Measurements from ENCODE around the gene NCOA1. TPM values are rescaled to one million over a fixed set of nuclear protein-coding genes. Genes with fewer than 3 reads are reported as not detected.

NCOA1 gene
- total RNA-seq, 5 donors from 2014 or later (not counting 1 experiment from before 2014, with no cell fraction given) = 34.7 to 55.5 (median 37.6) TPM

- Histone ChIP-seq H3K4me1 (ENCODE audit: control insufficient read depth in 1 of 2, extremely low read depth in 1 of 2, insufficient read depth in 2 of 2, low read length in 2 of 2) (no peaks in the 10 kb centered on the region), H3K27ac (ENCODE audit: low read length) (no peak overlapping the region), H3K36me3 (ENCODE audit: control insufficient read depth in 2 of 2, extremely low read depth in 1 of 2, insufficient read depth in 1 of 2, low read length in 1 of 2) (peaks cover 6 to 37% of the 10 kb centered on the region in 2 donors), H3K27me3 (replicated peaks in 1 of 2; ENCODE audit: control insufficient read depth in 2 of 2, extremely low read depth in 1 of 2, insufficient read depth in 2 of 2, low read length in 1 of 2) (no peaks in the 10 kb centered on the region), H3K4me3 (ENCODE audit: control insufficient read depth in 1 of 2, extremely low read depth in 1 of 2, low read length in 1 of 2) (no peak overlapping the region), H3K9me3 (no peaks in the 10 kb centered on the region)
- Mint-ChIP-seq H3K27me3 (no peaks in the 10 kb centered on the region), H3K9me3 (no peaks in the 10 kb centered on the region), H3K4me1 (peaks cover 0 to 3% (median 0%) of the 10 kb centered on the region in 3 donors), H3K4me3 (no peak overlapping the region), H3K36me3 (peaks cover 43% of the 10 kb centered on the region), H3K27ac (no peak overlapping the region)
- no CpG with 5 or more reads among the region's 1 CpG for WGBS (ENCODE audit: insufficient coverage)
- no peak for DNase-seq
- ChIA-PET CTCF (no interaction called here), POLR2A (no interaction called here)
- no peak for ATAC-seq (replicated peaks in 1 of 4)
Measured at GRCh38 chr2:24731923-24732322, 240.9 kb downstream of the NCOA1 start.

DNA sequence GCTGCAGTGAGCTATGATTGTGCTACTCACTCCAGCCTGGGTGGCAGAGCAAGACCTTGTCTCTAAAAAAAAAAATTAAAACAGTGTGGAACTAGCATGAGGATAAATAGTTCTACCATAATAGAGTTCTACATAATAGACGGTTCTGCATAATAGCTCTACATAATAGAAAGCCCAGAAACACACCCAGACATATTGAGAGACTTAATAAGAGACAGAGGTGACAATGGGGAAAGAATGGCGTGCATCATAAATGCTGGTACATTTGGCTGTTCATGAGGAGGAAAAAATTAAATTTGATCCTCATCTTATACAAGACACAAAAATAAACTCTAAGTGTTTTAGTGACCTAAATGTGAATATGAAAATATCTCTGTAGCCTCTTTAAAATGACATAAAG lies 243.7 kb downstream of the NCOA1 start:
- Histone ChIP-seq H3K9me3 (no peaks in the 10 kb centered on the region), H3K27me3 (replicated peaks in 1 of 2; ENCODE audit: control insufficient read depth in 2 of 2, extremely low read depth in 1 of 2, insufficient read depth in 2 of 2, low read length in 1 of 2) (no peaks in the 10 kb centered on the region), H3K4me1 (ENCODE audit: control insufficient read depth in 1 of 2, extremely low read depth in 1 of 2, insufficient read depth in 2 of 2, low read length in 2 of 2) (no peaks in the 10 kb centered on the region), H3K27ac (ENCODE audit: low read length) (no peak overlapping the region), H3K4me3 (ENCODE audit: control insufficient read depth in 1 of 2, extremely low read depth in 1 of 2, low read length in 1 of 2) (no peak overlapping the region), H3K36me3 (ENCODE audit: control insufficient read depth in 2 of 2, extremely low read depth in 1 of 2, insufficient read depth in 1 of 2, low read length in 1 of 2) (peaks cover 0 to 16% of the 10 kb centered on the region in 2 donors)
- Mint-ChIP-seq H3K36me3 (peaks cover 31% of the 10 kb centered on the region), H3K27me3 (no peaks in the 10 kb centered on the region), H3K4me3 (no peak overlapping the region), H3K4me1 (peaks cover 3 to 5% (median 5%) of the 10 kb centered on the region in 3 donors), H3K27ac (no peak overlapping the region), H3K9me3 (no peaks in the 10 kb centered on the region)
- no peak for ATAC-seq (replicated peaks in 1 of 4)
- no peak for DNase-seq
- ChIA-PET POLR2A (no interaction called here), CTCF (no interaction called here)
- WGBS (ENCODE audit: insufficient coverage) = no CpG with 5 or more reads among the region's 2 CpGs

DNA sequence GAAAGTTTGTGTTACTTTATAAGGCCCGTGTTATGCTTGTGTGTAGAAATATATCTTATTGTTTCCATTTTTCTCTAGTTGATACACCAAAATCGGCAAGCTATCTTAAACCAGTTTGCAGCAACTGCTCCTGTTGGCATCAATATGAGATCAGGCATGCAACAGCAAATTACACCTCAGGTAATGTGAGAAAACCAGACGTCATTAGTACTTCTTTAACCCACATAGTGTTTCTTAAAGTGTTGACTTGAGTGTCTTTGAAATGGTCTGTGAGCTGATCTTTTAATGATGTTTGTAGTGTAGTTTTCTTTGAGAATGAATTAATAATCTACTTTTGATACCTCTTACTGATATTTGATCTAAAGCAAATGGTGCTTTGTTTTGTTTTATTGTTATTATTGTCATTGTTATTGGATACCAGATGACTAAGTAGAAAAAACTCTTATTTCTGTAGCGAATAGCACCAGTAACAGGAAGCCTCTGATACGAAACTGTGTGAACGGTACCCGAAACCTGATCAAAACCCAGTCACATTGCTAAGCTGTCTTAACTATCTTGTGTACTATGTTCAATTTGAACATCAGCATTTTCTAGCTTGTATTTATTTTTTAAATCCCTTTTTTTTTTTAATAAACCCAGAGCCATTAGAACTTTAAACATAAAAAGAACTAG lies 248.4 kb downstream of the NCOA1 start:
- Histone ChIP-seq H3K36me3 (ENCODE audit: control insufficient read depth in 2 of 2, extremely low read depth in 1 of 2, insufficient read depth in 1 of 2, low read length in 1 of 2) (peaks cover 0 to 15% of the 10 kb centered on the region in 2 donors), H3K9me3 (no peaks in the 10 kb centered on the region), H3K27ac (ENCODE audit: low read length) (peak overlapping the region; percentile 66), H3K4me1 (ENCODE audit: control insufficient read depth in 1 of 2, extremely low read depth in 1 of 2, insufficient read depth in 2 of 2, low read length in 2 of 2) (peaks cover 0 to 3% of the 10 kb centered on the region in 2 experiments), H3K27me3 (replicated peaks in 1 of 2; ENCODE audit: control insufficient read depth in 2 of 2, extremely low read depth in 1 of 2, insufficient read depth in 2 of 2, low read length in 1 of 2) (no peaks in the 10 kb centered on the region), H3K4me3 (ENCODE audit: control insufficient read depth in 1 of 2, extremely low read depth in 1 of 2, low read length in 1 of 2) (no peak overlapping the region)
- Mint-ChIP-seq H3K27ac (peak overlapping the region; percentile 56 to 61), H3K36me3 (peaks cover 25% of the 10 kb centered on the region), H3K27me3 (no peaks in the 10 kb centered on the region), H3K4me3 (no peak overlapping the region), H3K4me1 (peaks cover 20 to 24% (median 20%) of the 10 kb centered on the region in 3 donors), H3K9me3 (no peaks in the 10 kb centered on the region)
- DNase-seq = peak in 6 of 35 experiments; percentile 5 to 50 (median 15)
- ATAC-seq (replicated peaks in 1 of 4) = peak in 1 of 4 experiments; percentile 57
- CTCF ChIA-PET = interaction anchor here in 1 of 2 donors (0.8 kb wide), 1 partner anchor 34 kb away, joined by 3 read pairs; no protein-coding TSS in a partner anchor
- 79% methylated on average over 4 of the region's 7 CpGs for WGBS (ENCODE audit: insufficient coverage)
- POLR2A ChIA-PET = interaction anchor here (0.6 to 0.7 kb wide), 2 partner anchors 10 kb away, joined by 3 to 4 read pairs; no protein-coding TSS in a partner anchor

- whole genome bisulfite sequencing (ENCODE audit: insufficient coverage) = no CpG with 5 or more reads among the region's 1 CpG
- POLR2A ChIA-PET = interaction anchor here (0.6 to 0.7 kb wide), 2 partner anchors 9 to 11 kb away, joined by 3 to 4 read pairs; no protein-coding TSS in a partner anchor
- Mint-ChIP-seq H3K27ac (peak overlapping the region; percentile 56 to 61), H3K4me1 (peaks cover 20 to 24% (median 20%) of the 10 kb centered on the region in 3 donors), H3K9me3 (no peaks in the 10 kb centered on the region), H3K4me3 (no peak overlapping the region), H3K27me3 (no peaks in the 10 kb centered on the region), H3K36me3 (peaks cover 22% of the 10 kb centered on the region)
- Histone ChIP-seq H3K4me3 (ENCODE audit: control insufficient read depth in 1 of 2, extremely low read depth in 1 of 2, low read length in 1 of 2) (no peak overlapping the region), H3K27me3 (replicated peaks in 1 of 2; ENCODE audit: control insufficient read depth in 2 of 2, extremely low read depth in 1 of 2, insufficient read depth in 2 of 2, low read length in 1 of 2) (no peaks in the 10 kb centered on the region), H3K27ac (ENCODE audit: low read length) (peak overlapping the region; percentile 66), H3K9me3 (no peaks in the 10 kb centered on the region), H3K4me1 (ENCODE audit: control insufficient read depth in 1 of 2, extremely low read depth in 1 of 2, insufficient read depth in 2 of 2, low read length in 2 of 2) (peaks cover 0 to 3% of the 10 kb centered on the region in 2 experiments), H3K36me3 (ENCODE audit: control insufficient read depth in 2 of 2, extremely low read depth in 1 of 2, insufficient read depth in 1 of 2, low read length in 1 of 2) (peaks cover 0 to 15% of the 10 kb centered on the region in 2 donors)
- ATAC-seq (replicated peaks in 1 of 4) = no peak
- CTCF ChIA-PET = no interaction called here
- DNase-seq = no peak
Measured at GRCh38 chr2:24740142-24740541, 249.1 kb downstream of the NCOA1 start.

GRCh38 chr2:24742730-24743129 lies 251.7 kb downstream of the NCOA1 start:
- DNase-seq (no peak), ATAC-seq (replicated peaks in 1 of 4) (no peak)
- peaks cover 0 to 18% of the 10 kb centered on the region in 2 donors for H3K36me3 ChIP-seq (ENCODE audit: control insufficient read depth in 2 of 2, extremely low read depth in 1 of 2, insufficient read depth in 1 of 2, low read length in 1 of 2)
- no peaks in the 10 kb centered on the region for H3K9me3 Mint-ChIP-seq
- ChIA-PET CTCF (no interaction called here), POLR2A (interaction anchor here in 1 of 2 donors (0.7 kb wide), 1 partner anchor 745 kb away, joined by 3 read pairs; no protein-coding TSS in a partner anchor)
- no peak overlapping the region for H3K27ac ChIP-seq (ENCODE audit: low read length)
- WGBS (ENCODE audit: insufficient coverage) = no CpG with 5 or more reads among the region's 1 CpG
- no peak overlapping the region for H3K27ac Mint-ChIP-seq
- peaks cover 3 to 5% of the 10 kb centered on the region in 2 experiments for H3K4me1 ChIP-seq (ENCODE audit: control insufficient read depth in 1 of 2, extremely low read depth in 1 of 2, insufficient read depth in 2 of 2, low read length in 2 of 2)
- H3K27me3 Mint-ChIP-seq = no peaks in the 10 kb centered on the region
- H3K4me3 ChIP-seq (ENCODE audit: control insufficient read depth in 1 of 2, extremely low read depth in 1 of 2, low read length in 1 of 2) = no peak overlapping the region
- peaks cover 28% of the 10 kb centered on the region for H3K36me3 Mint-ChIP-seq
- no peak overlapping the region for H3K4me3 Mint-ChIP-seq
- H3K9me3 ChIP-seq = no peaks in the 10 kb centered on the region
- no peaks in the 10 kb centered on the region for H3K27me3 ChIP-seq (replicated peaks in 1 of 2; ENCODE audit: control insufficient read depth in 2 of 2, extremely low read depth in 1 of 2, insufficient read depth in 2 of 2, low read length in 1 of 2)
- H3K4me1 Mint-ChIP-seq = peaks cover 19 to 25% (median 20%) of the 10 kb centered on the region in 3 donors

DNA sequence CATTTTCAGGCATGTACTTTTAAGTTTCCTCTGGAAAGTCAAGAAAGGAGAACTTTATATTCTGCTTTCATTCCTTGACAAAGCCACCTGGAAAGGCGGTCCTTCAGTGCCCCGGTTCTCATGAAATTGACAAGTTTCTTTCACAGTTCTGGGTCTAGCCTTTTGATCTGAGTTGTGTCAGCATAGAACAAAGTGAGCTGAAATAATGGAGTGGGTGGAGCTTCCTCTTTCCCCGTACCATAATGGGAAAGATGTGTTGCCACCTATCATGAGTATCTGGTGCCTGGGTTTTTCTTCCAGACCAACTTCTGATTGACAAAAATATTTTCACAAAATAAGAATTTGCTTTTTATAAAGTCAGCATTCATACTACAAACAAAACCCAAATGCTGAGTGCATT lies 252.9 kb downstream of the NCOA1 start:
- POLR2A ChIA-PET = no interaction called here

More for the DNA sequence above, 252.9 kb downstream of the NCOA1 start:
- Mint-ChIP-seq H3K27me3 (no peaks in the 10 kb centered on the region), H3K9me3 (no peaks in the 10 kb centered on the region), H3K4me3 (no peak overlapping the region), H3K36me3 (peaks cover 28% of the 10 kb centered on the region), H3K4me1 (peaks cover 19 to 23% (median 20%) of the 10 kb centered on the region in 3 donors), H3K27ac (no peak overlapping the region)
- WGBS (ENCODE audit: insufficient coverage) = no CpG with 5 or more reads among the region's 3 CpGs
- Histone ChIP-seq H3K27ac (ENCODE audit: low read length) (no peak overlapping the region), H3K4me3 (ENCODE audit: control insufficient read depth in 1 of 2, extremely low read depth in 1 of 2, low read length in 1 of 2) (no peak overlapping the region), H3K27me3 (replicated peaks in 1 of 2; ENCODE audit: control insufficient read depth in 2 of 2, extremely low read depth in 1 of 2, insufficient read depth in 2 of 2, low read length in 1 of 2) (no peaks in the 10 kb centered on the region), H3K36me3 (ENCODE audit: control insufficient read depth in 2 of 2, extremely low read depth in 1 of 2, insufficient read depth in 1 of 2, low read length in 1 of 2) (peaks cover 0 to 18% of the 10 kb centered on the region in 2 donors), H3K9me3 (no peaks in the 10 kb centered on the region), H3K4me1 (ENCODE audit: control insufficient read depth in 1 of 2, extremely low read depth in 1 of 2, insufficient read depth in 2 of 2, low read length in 2 of 2) (peaks cover 3 to 5% of the 10 kb centered on the region in 2 experiments)
- CTCF ChIA-PET = no interaction called here
- peak in 1 of 35 experiments; percentile 33 for DNase-seq
- ATAC-seq (replicated peaks in 1 of 4) = peak in 2 of 4 experiments; percentile 36 to 50
